ENCODE results near the gene MYO15B.

The MYO15B gene

DNA sequence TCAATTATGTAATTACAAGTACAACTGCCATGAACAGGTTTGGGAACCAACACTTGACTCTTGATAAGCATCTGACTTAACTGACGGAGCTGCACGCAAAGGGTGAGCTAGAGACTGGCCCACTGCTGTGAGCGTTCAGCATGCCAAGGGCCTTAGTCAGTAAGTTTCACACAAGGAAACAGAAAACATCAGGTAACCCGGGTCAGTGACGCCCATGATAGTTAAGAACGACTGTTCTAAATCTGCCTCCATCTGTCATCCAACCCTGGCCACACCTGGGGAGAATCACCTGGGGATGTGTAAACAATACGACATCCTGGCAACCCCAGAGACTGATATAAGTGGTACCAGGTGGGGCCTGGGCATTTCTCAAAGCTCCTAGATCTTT lies 57.9 kb downstream of the MYO15B start:
- Histone ChIP-seq H3K4me2 (ENCODE audit: insufficient read depth, low read length) (no peak overlapping the region), H3K27ac (ENCODE audit: low read length) (no peak overlapping the region), H3K4me3 (ENCODE audit: low read depth in 1 of 2, low read length in 2 of 2) (no peak overlapping the region), H3K79me2 (ENCODE audit: insufficient read depth, low read length) (no peaks in the 10 kb centered on the region), H3K36me3 (ENCODE audit: insufficient read depth, low read length) (peaks cover 17% of the 10 kb centered on the region), H3K27me3 (ENCODE audit: insufficient read depth, low read length, poor library complexity) (no peaks in the 10 kb centered on the region), H2AFZ (ENCODE audit: low read depth, low read length) (no peak overlapping the region), H3K4me1 (ENCODE audit: insufficient read depth, low read length) (no peaks in the 10 kb centered on the region), H4K20me1 (ENCODE audit: insufficient read depth, low read length) (no peaks in the 10 kb centered on the region), H3K9me3 (ENCODE audit: insufficient read depth, low read length, severe bottlenecking) (no peaks in the 10 kb centered on the region), H3K9ac (ENCODE audit: low read depth, low read length) (no peak overlapping the region)
- ATAC-seq (ENCODE audit: insufficient read depth, low read depth) (no peak), DNase-seq (no peak)
- TF ChIP-seq, protein P1, sequence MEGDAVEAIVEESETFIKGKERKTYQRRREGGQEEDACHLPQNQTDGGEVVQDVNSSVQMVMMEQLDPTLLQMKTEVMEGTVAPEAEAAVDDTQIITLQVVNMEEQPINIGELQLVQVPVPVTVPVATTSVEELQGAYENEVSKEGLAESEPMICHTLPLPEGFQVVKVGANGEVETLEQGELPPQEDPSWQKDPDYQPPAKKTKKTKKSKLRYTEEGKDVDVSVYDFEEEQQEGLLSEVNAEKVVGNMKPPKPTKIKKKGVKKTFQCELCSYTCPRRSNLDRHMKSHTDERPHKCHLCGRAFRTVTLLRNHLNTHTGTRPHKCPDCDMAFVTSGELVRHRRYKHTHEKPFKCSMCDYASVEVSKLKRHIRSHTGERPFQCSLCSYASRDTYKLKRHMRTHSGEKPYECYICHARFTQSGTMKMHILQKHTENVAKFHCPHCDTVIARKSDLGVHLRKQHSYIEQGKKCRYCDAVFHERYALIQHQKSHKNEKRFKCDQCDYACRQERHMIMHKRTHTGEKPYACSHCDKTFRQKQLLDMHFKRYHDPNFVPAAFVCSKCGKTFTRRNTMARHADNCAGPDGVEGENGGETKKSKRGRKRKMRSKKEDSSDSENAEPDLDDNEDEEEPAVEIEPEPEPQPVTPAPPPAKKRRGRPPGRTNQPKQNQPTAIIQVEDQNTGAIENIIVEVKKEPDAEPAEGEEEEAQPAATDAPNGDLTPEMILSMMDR (IDR thresholded peaks at IDR 0.05; ENCODE audit: borderline replicate concordance, extremely low read depth, low read length, poor library complexity, severe bottlenecking): no peak
- no peak for TF ChIP-seq EZH2 (IDR thresholded peaks at IDR 0.05; ENCODE audit: borderline replicate concordance, low read depth, low read length, severe bottlenecking)

DNA sequence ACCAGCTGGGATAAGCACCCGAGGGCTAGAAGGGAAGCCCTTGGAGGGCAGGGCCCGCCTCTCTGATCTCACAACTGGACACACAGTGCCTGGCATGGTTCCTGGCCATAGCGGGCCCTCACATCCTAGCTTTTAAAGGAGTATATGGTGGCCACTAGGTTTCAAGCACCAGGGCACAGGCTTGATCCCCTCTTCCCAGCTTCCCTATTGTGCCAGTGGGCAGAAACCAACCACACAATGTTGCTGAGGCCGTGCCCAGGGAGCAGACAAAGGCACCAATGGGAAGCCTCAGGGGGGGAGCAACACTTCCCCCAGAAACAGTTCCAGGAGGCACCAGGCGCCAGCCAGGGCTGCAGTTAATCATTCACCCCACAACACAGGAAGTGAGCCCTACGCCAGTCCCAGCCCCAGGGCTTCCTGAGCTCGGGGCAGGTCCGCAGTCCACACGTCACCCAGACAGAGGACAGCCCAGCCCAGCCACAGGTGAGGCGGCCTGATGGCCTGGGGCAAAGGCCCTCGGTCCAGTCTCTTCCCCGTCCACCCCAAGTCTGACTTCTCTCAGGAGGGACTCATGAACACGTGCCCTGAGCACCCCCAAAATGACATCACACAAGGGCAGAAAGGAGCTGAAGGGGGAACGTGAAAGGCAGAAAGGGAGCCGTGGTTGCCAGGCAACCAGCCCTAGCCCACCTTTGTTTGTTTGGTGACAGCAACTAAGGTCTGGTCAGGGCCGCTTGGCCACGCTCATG lies 58.5 kb downstream of the MYO15B start:
- no peak; the same call in 2 of the 3 replicates for ATAC-seq (ENCODE audit: insufficient read depth, low read depth)
- H3K4me1 ChIP-seq (ENCODE audit: insufficient read depth, low read length): no peaks in the 10 kb centered on the region
- no peak for DNase-seq
- no peak overlapping the region for H3K9ac ChIP-seq (ENCODE audit: low read depth, low read length)
- no peaks in the 10 kb centered on the region for H4K20me1 ChIP-seq (ENCODE audit: insufficient read depth, low read length)
- H3K79me2 ChIP-seq (ENCODE audit: insufficient read depth, low read length): no peaks in the 10 kb centered on the region
- no peak for TF ChIP-seq EZH2 (IDR thresholded peaks at IDR 0.05; ENCODE audit: borderline replicate concordance, low read depth, low read length, severe bottlenecking)
- TF ChIP-seq, protein P1 (IDR thresholded peaks at IDR 0.05; ENCODE audit: borderline replicate concordance, extremely low read depth, low read length, poor library complexity, severe bottlenecking): no peak
- H3K27ac ChIP-seq (ENCODE audit: low read length): no peak overlapping the region
- H3K4me2 ChIP-seq (ENCODE audit: insufficient read depth, low read length): no peak overlapping the region
- H3K4me3 ChIP-seq (ENCODE audit: low read depth in 1 of 2, low read length in 2 of 2): no peak overlapping the region
- H3K36me3 ChIP-seq (ENCODE audit: insufficient read depth, low read length): peaks cover 22% of the 10 kb centered on the region
- no peaks in the 10 kb centered on the region for H3K9me3 ChIP-seq (ENCODE audit: insufficient read depth, low read length, severe bottlenecking)
- H3K27me3 ChIP-seq (ENCODE audit: insufficient read depth, low read length, poor library complexity): no peaks in the 10 kb centered on the region
- H2AFZ ChIP-seq (ENCODE audit: low read depth, low read length): no peak overlapping the region

DNA sequence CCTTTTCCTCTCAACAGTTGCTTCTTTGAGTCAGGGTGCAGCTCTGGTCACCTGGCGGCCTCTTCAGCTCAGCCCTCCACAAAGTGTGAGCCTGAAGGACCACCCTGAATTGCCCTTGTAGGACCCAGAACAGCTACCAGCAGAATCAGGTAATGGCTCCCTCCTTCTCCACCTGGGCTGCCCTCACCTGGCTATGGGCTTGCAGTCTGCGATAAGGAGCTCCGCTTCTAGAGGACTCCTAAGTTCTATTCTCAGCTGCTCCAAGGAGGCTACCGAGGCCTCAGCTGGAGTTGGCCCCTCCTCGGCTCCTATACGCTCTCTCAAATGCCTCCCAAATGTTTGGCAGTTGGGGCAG lies 59.0 kb downstream of the MYO15B start:
- H3K36me3 ChIP-seq (ENCODE audit: insufficient read depth, low read length): peaks cover 26% of the 10 kb centered on the region
- no peaks in the 10 kb centered on the region for H3K4me1 ChIP-seq (ENCODE audit: insufficient read depth, low read length)
- no peak overlapping the region for H3K4me3 ChIP-seq (ENCODE audit: low read depth in 1 of 2, low read length in 2 of 2)

More for the DNA sequence above, 59.0 kb downstream of the MYO15B start:
- ATAC-seq (ENCODE audit: insufficient read depth, low read depth): no peak
- H3K27ac ChIP-seq (ENCODE audit: low read length): no peak overlapping the region
- no peak overlapping the region for H3K4me2 ChIP-seq (ENCODE audit: insufficient read depth, low read length)
- no peaks in the 10 kb centered on the region for H3K79me2 ChIP-seq (ENCODE audit: insufficient read depth, low read length)
- no peak overlapping the region for H2AFZ ChIP-seq (ENCODE audit: low read depth, low read length)
- no peak overlapping the region for H3K9ac ChIP-seq (ENCODE audit: low read depth, low read length)
- no peaks in the 10 kb centered on the region for H4K20me1 ChIP-seq (ENCODE audit: insufficient read depth, low read length)
- no peaks in the 10 kb centered on the region for H3K9me3 ChIP-seq (ENCODE audit: insufficient read depth, low read length, severe bottlenecking)
- no peak for TF ChIP-seq EZH2 (IDR thresholded peaks at IDR 0.05; ENCODE audit: borderline replicate concordance, low read depth, low read length, severe bottlenecking)
- TF ChIP-seq, protein P1 (IDR thresholded peaks at IDR 0.05; ENCODE audit: borderline replicate concordance, extremely low read depth, low read length, poor library complexity, severe bottlenecking): no peak
- DNase-seq: no peak
- H3K27me3 ChIP-seq (ENCODE audit: insufficient read depth, low read length, poor library complexity): no peaks in the 10 kb centered on the region
